Vagina (tissue), 2 donors: Measurements from ENCODE around the gene MCM5. TPM values are rescaled to one million over a fixed set of nuclear protein-coding genes. Genes with fewer than 3 reads are reported as not detected.

Experiments
- DNase-seq, 2 donors: peaks; one replicate each; pipeline ENCODE4 v3.0.0-alpha.2; 2017; ENCODE audit errors: extremely low spot score in 2 of 2
- H3K27ac ChIP-seq: fragments of 200-600 bp; sonication (generic); one replicate; pipeline ENCODE4 v1.5.1; 2019
- H3K27me3 ChIP-seq: fragments of 200-600 bp; sonication (generic); one replicate; pipeline ENCODE4 v1.5.1; 2019
- H3K36me3 ChIP-seq, 2 donors: fragments of 200-600 bp; sonication (generic); one replicate each; pipeline ENCODE4 v1.5.1; 2017 to 2019
- H3K4me1 ChIP-seq: fragments of 200-600 bp; sonication (generic); one replicate; pipeline ENCODE4 v1.5.1; 2019
- H3K4me3 ChIP-seq, 2 donors: fragments of 200-600 bp; sonication (generic); 1 replicate in 1 of 2; 2 replicates in 1 of 2; pipeline ENCODE4 v1.5.1; 2016 to 2019
- H3K9me3 ChIP-seq: fragments of 200-600 bp; sonication (generic); one replicate; pipeline ENCODE4 v1.5.1; 2019
- POLR2A ChIP-seq, 2 donors: fragments of 450-650 bp; IDR thresholded peaks; one replicate each; pipeline ENCODE4 v1.6.1; 2017; ENCODE audit warnings: antibody characterized with exemption in 2 of 2, mild to moderate bottlenecking in 2 of 2, moderate library complexity in 2 of 2
- POLR2AphosphoS5 ChIP-seq, 2 donors: sonication (generic); formaldehyde crosslinking; IDR thresholded peaks; one replicate each; pipeline ENCODE4 v1.9.0; 2017; ENCODE audit warnings: antibody characterized with exemption in 2 of 2, mild to moderate bottlenecking in 2 of 2, low read depth in 1 of 2; ENCODE audit not compliant: insufficient read depth in 1 of 2
- intact Hi-C: fragments of 100-400 bp; cut with DNase I; formaldehyde crosslinking; loops from one replicate; pipeline ENCODE4 v1.15.1; 2023
- total RNA-seq: library from RNA; depleted of rRNA; stranded (reverse); fragments of >200 nt; gene quantifications from one replicate; pipeline ENCODE4 v1.2.3, GENCODE V29; 2016
- TF ChIP-seq, protein P1 (sequence below), 3 experiments: fragments of 450-650 bp in 2 of 3; fragments of 200-600 bp in 1 of 3; sonication (generic) in 1 of 3; IDR thresholded peaks; one replicate each; pipeline ENCODE4 v1.5.1; 2017 to 2019; ENCODE audit warnings: antibody characterized with exemption in 3 of 3, mild to moderate bottlenecking in 2 of 3, moderate library complexity in 2 of 3

MCM5 gene
- total RNA-seq, 1 donor from 2014 or later = 17.9 TPM

- Histone ChIP-seq H3K36me3 (peaks cover 0 to 42% of the 10 kb centered on the region in 2 donors), H3K27ac (no peak overlapping the region), H3K4me1 (no peaks in the 10 kb centered on the region), H3K4me3 (no peak overlapping the region), H3K27me3 (no peaks in the 10 kb centered on the region), H3K9me3 (no peaks in the 10 kb centered on the region)
- intact Hi-C loops = no loop called here
- no peak for DNase-seq
- TF ChIP-seq POLR2AphosphoS5 (IDR thresholded peaks at IDR 0.05; ENCODE audit: insufficient read depth in 1 of 2, low read depth in 1 of 2) (no peak), POLR2A (IDR thresholded peaks at IDR 0.05) (no peak)
- TF ChIP-seq, protein P1, sequence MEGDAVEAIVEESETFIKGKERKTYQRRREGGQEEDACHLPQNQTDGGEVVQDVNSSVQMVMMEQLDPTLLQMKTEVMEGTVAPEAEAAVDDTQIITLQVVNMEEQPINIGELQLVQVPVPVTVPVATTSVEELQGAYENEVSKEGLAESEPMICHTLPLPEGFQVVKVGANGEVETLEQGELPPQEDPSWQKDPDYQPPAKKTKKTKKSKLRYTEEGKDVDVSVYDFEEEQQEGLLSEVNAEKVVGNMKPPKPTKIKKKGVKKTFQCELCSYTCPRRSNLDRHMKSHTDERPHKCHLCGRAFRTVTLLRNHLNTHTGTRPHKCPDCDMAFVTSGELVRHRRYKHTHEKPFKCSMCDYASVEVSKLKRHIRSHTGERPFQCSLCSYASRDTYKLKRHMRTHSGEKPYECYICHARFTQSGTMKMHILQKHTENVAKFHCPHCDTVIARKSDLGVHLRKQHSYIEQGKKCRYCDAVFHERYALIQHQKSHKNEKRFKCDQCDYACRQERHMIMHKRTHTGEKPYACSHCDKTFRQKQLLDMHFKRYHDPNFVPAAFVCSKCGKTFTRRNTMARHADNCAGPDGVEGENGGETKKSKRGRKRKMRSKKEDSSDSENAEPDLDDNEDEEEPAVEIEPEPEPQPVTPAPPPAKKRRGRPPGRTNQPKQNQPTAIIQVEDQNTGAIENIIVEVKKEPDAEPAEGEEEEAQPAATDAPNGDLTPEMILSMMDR (IDR thresholded peaks at IDR 0.05) = no peak
Measured at GRCh38 chr22:35424081-35424480, 24.1 kb downstream of the MCM5 start.

DNA sequence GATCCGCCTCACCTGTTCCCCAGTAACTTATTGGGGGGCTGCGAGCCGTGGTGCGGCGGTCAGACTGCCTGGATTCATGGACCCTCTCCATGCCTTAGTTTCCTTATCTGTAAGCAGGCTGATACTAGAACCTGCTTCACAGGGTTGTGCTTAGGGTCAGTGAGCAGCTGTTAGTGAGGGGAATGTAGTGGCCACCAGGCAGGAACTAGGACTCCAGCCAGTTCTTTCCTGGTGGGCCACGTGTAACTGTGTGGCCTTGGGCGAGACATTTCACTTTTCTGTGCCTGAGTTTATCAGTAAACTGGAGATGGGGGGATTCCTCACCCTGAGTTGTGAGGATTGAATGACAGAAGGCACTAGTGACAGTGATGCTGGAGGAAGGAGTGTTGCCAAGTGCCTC is 24.8 kb downstream of the MCM5 start:
- Histone ChIP-seq H3K36me3 (peaks cover 0 to 36% of the 10 kb centered on the region in 2 donors), H3K27me3 (no peaks in the 10 kb centered on the region)

GRCh38 chr22:35425546-35425945 is 25.6 kb downstream of the MCM5 start:
- no peak overlapping the region for H3K4me3 ChIP-seq
- H3K9me3 ChIP-seq = no peaks in the 10 kb centered on the region
- DNase-seq = no peak
- TF ChIP-seq, protein P1 (IDR thresholded peaks at IDR 0.05) = no peak
- TF ChIP-seq POLR2A (IDR thresholded peaks at IDR 0.05) (no peak), POLR2AphosphoS5 (IDR thresholded peaks at IDR 0.05; ENCODE audit: insufficient read depth in 1 of 2, low read depth in 1 of 2) (no peak)
- H3K27me3 ChIP-seq = no peaks in the 10 kb centered on the region
- no peaks in the 10 kb centered on the region for H3K4me1 ChIP-seq
- peaks cover 0 to 36% of the 10 kb centered on the region in 2 donors for H3K36me3 ChIP-seq
- no peak overlapping the region for H3K27ac ChIP-seq
- intact Hi-C loops = no loop called here

More for the DNA sequence above, 24.8 kb downstream of the MCM5 start:
- DNase-seq = no peak
- Histone ChIP-seq H3K27ac (no peak overlapping the region), H3K9me3 (no peaks in the 10 kb centered on the region), H3K4me3 (no peak overlapping the region), H3K4me1 (no peaks in the 10 kb centered on the region)
- TF ChIP-seq, protein P1 (IDR thresholded peaks at IDR 0.05) = no peak
- no peak for TF ChIP-seq POLR2A (IDR thresholded peaks at IDR 0.05)
- TF ChIP-seq POLR2AphosphoS5 (IDR thresholded peaks at IDR 0.05; ENCODE audit: insufficient read depth in 1 of 2, low read depth in 1 of 2) = no peak
- intact Hi-C loops = no loop called here

GRCh38 chr22:35425971-35426800 is 26.2 kb downstream of the MCM5 start:
- H3K27ac ChIP-seq = no peak overlapping the region
- H3K9me3 ChIP-seq = no peaks in the 10 kb centered on the region
- no peak for DNase-seq
- peaks cover 3% of the 10 kb centered on the region for H3K4me1 ChIP-seq
- H3K4me3 ChIP-seq = no peak overlapping the region
- H3K36me3 ChIP-seq = peaks cover 0 to 34% of the 10 kb centered on the region in 2 donors
- H3K27me3 ChIP-seq = no peaks in the 10 kb centered on the region
- intact Hi-C loops = no loop called here
- no peak for TF ChIP-seq POLR2AphosphoS5 (IDR thresholded peaks at IDR 0.05; ENCODE audit: insufficient read depth in 1 of 2, low read depth in 1 of 2)
- TF ChIP-seq POLR2A (IDR thresholded peaks at IDR 0.05) = no peak
- TF ChIP-seq, protein P1 (IDR thresholded peaks at IDR 0.05) = no peak

- Histone ChIP-seq H3K27me3 (no peaks in the 10 kb centered on the region), H3K36me3 (peaks cover 0 to 28% of the 10 kb centered on the region in 2 donors), H3K27ac (no peak overlapping the region), H3K4me3 (no peak overlapping the region), H3K9me3 (no peaks in the 10 kb centered on the region), H3K4me1 (peaks cover 9% of the 10 kb centered on the region)
- DNase-seq = no peak
- intact Hi-C loops = no loop called here
- no peak for TF ChIP-seq POLR2A (IDR thresholded peaks at IDR 0.05)
- TF ChIP-seq, protein P1 (IDR thresholded peaks at IDR 0.05) = no peak
Measured at GRCh38 chr22:35426801-35427140, 26.8 kb downstream of the MCM5 start.
